Activated CD8-positive, alpha-beta memory T cell treated with anti-CD3 and anti-CD28 coated beads, Interleukin-2, amount 50 U/mL, for 1 hour (primary cell): Measurements from ENCODE around the gene RNF212.
A peak's percentile ranks its signal among the peaks of the same experiment; 100 is the strongest.
"Not testable (repeated sequence)": the region's sequence is repeated elsewhere in the genome, so short reads cannot be mapped to it uniquely, and the experiment has no call there.

Experiments used
- DNase-seq: peaks from one replicate; pipeline ENCODE4 v3.0.0-alpha.2; 2020; ENCODE audit errors: extremely low read depth

Gene RNF212

GRCh38 chr4:1113311-1114009 lies at the start of gene RNF212:
Gene RNF212, minus strand, starts transcription at chr4:1113564. Its CDS starts 100 bp downstream, at chr4:1113464.
- DNase-seq: no peak

GRCh38 chr4:1160351-1160750 lies 47.0 kb upstream of the RNF212 start:
- DNase-seq: no peak

GRCh38 chr4:1156069-1156468 lies 42.7 kb upstream of the RNF212 start:
- no peak for DNase-seq

- no peak for DNase-seq
Observed at GRCh38 chr4:1155314-1155713, 42.0 kb upstream of the RNF212 start.

- no peak for DNase-seq
Observed at GRCh38 chr4:1154523-1155182, 41.3 kb upstream of the RNF212 start.

- DNase-seq: no peak
Observed at GRCh38 chr4:1154126-1154522, 40.8 kb upstream of the RNF212 start.

- DNase-seq: no peak
Observed at GRCh38 chr4:1153567-1154090, 40.3 kb upstream of the RNF212 start.

GRCh38 chr4:1152290-1152689 lies 38.9 kb upstream of the RNF212 start:
- DNase-seq: no peak

- DNase-seq: no peak
Observed at GRCh38 chr4:1151541-1151940, 38.2 kb upstream of the RNF212 start.

- DNase-seq: no peak
Observed at GRCh38 chr4:1150875-1151274, 37.5 kb upstream of the RNF212 start.

- DNase-seq: no peak
Observed at GRCh38 chr4:1139860-1140259, 26.5 kb upstream of the RNF212 start.

GRCh38 chr4:1137850-1138249 lies 24.5 kb upstream of the RNF212 start:
- no peak for DNase-seq

- no peak for DNase-seq
Observed at GRCh38 chr4:1137063-1137776, 23.9 kb upstream of the RNF212 start.

- DNase-seq: no peak
Observed at GRCh38 chr4:1136048-1136447, 22.7 kb upstream of the RNF212 start.

GRCh38 chr4:1133033-1133432 lies 19.7 kb upstream of the RNF212 start:
- DNase-seq: no peak

GRCh38 chr4:1130316-1131186 lies 17.2 kb upstream of the RNF212 start:
- DNase-seq: peak; percentile 23

GRCh38 chr4:1126506-1126905 lies 13.1 kb upstream of the RNF212 start:
- no peak for DNase-seq

- DNase-seq: not testable (repeated sequence)
Observed at GRCh38 chr4:1125466-1125865, 12.1 kb upstream of the RNF212 start.

GRCh38 chr4:1124818-1125217 lies 11.5 kb upstream of the RNF212 start:
- no peak for DNase-seq

- no peak for DNase-seq
Observed at GRCh38 chr4:1122505-1122904, 9.1 kb upstream of the RNF212 start.

GRCh38 chr4:1116838-1117237 lies 3.5 kb upstream of the RNF212 start:
- no peak for DNase-seq
